GM19351 (cell line): ENCODE results near the gene ZSWIM4.

ENCODE experiments used
- ATAC-seq: cut with Tn5 transposase; IDR thresholded peaks from one replicate; pipeline ENCODE4 v1.9.1; 2021; ENCODE audit warnings: mild to moderate bottlenecking, moderate library complexity; ENCODE audit not compliant: unreplicated experiment

ZSWIM4 gene

DNA sequence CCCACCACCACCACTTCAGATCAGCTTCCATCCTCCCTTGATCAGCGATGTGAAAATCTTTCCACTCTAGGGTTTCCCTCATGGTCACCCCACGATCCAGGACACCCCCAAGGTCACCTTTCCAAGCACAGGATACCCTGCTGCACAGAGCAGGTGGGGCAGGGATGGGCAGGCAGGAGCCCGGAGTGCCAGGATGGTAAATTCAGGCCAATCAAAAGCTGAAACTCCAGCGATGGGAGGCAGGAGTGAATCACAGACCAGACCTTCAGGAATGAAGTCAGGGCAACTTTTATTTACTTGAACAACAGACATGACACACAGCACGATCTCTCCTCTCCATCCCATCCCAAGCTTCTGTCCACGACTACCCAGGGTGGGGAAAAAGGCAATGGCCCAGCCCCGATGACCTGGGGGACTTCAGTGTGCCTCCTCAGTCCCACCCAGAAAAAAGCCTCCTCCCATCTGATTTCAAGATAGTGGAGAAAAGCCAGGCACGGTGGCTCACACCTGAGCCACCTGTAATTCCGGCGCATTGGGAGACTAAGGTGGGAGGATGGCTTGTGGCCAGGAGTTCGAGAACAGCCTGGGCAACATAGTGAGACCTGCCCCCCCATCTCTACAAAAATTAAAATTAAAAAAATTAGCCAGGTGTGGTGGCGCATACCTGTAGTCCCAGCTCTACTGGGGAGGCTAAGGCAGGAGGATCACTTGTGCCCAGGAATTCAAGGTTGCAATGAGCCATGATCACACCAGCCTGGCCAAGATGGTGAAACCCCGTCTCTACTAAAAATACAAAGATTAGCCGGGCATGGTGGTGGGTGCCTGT is 39.2 kb downstream of the ZSWIM4 start:
- no peak for ATAC-seq

DNA sequence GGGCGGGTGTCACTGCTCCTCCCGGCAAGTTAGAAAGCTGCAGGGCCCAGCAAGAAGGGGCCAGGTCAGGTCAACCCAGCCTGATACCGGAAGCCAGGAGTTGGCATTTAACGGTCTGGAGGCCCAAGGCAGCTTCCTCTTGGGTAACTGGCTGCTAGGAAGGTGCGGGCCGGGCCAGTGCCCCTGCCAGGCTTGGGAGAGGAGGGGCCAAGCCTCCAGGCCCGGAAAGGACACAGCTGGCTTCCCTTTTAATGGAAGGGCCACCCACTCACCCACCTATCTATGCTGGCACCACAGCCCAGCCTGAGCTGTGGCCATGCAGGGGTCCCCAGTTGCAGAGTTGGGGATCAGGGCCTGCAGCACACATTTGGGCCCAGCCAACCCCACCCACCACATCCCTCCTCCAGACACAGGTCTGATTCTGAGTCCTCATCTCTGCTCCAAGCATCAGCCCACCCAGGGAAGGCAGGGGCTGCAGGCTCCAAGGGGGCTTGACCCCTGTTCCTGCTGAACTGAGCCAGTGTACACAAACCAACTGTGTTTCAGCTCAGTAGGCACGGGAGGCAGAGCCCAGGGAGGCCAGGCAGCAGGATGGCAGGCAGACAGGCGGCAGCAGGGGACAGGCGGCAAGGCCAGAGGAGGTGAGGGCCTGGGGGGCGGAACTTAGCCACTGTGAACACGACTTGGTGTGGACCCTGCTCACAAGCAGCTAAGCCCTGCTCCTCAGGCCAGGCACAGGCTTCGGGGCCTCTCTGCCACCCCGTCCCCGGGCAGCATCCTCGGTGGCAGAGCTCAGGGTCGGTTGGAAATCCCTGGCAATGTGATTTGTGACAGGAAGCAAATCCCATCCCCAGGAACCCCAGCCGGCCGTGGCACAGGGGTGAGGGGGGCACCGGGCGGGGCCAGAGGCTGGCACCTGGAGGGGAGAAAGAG is 40.8 kb downstream of the ZSWIM4 start:
- ATAC-seq, result no peak

DNA sequence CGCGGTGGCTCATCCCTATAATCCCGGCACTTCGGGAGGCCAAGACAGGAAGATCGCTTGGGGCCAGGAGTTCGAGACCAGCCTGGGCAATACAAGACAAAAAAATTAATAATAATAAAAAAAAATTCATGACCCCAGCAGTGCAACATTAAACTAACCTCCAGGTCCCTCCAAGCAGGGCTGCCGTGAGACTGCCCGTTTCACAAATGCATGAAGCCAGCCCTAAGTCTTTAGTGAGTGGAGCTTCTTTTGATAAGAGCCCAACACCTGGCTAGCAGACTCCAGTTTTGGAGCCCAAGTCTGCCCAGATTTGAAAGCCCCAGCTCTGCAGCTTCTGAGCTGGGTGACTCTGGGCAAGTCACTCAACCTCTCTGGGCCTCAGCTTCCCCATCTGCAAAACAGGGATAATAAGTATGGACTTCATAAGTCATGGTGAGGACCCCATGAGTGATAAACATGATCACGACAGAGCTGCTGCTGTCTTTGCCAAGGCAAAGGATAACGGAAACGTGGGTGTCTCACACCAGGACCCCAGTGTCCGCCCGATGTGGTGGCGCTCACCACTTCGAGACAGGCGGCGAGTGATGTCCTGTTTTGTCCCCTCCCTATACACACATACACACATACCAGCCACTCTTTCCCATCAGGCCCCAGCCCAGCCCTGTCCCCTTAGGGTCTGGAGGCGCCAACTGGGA is 43.3 kb downstream of the ZSWIM4 start:
- ATAC-seq, result no peak

DNA sequence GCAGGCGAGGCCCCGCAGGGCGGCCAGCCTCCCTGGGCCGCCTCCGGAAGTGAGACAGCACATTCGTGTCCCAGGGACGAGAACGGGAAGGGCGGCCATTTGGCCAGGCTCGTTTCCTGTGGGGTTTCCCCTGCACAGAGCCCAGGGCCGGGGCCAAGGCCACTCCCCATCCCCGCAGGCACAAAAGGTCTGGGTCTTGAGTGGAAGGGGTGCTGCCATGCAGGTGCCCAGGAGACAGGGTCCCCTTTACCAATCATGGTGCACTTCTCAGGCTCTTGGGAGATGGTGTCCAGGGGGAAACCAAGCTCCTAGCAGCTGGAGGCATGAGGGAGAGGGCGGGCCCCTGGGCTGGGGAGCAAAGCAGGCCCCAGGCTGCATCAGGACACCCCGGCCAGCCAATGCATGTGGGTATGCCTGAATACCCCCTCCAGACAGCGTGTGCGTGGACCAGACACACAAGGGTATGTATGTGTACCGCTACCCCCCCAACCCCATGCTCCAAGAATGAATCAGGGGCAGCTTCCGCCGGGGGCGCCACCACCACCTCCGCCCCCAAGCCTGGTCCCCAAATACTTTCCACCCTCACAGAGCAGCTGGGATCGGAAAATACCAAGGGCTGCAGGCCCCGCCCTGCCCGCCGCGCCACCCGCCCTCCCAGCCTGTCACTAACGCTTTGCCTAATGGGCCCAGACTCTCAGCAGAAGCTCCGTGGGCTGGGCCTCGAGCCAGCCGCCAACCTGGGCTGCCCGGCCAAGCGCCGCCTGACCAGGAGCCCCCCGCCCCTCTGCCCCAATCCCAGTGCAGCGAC is 44.1 kb downstream of the ZSWIM4 start:
- peak; percentile 34 for ATAC-seq

DNA sequence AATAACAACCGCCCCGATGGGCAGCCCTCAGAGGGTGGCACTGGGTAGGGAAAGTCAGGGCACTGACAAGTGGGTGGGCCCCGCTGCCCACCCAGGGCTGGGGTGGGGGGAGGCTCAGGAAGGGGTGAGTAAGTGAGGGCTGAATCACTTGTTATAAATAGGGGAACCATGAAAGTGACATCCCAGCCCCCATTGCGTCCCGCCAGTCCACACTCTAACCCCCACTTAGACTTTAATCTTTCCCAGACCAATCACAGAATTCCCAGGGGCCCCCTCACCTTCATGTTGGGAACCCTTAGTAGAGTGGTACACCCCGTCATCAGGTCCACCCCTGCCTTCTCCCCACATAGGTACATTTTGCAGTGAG is 44.7 kb downstream of the ZSWIM4 start:
- ATAC-seq, result peak; percentile 4

DNA sequence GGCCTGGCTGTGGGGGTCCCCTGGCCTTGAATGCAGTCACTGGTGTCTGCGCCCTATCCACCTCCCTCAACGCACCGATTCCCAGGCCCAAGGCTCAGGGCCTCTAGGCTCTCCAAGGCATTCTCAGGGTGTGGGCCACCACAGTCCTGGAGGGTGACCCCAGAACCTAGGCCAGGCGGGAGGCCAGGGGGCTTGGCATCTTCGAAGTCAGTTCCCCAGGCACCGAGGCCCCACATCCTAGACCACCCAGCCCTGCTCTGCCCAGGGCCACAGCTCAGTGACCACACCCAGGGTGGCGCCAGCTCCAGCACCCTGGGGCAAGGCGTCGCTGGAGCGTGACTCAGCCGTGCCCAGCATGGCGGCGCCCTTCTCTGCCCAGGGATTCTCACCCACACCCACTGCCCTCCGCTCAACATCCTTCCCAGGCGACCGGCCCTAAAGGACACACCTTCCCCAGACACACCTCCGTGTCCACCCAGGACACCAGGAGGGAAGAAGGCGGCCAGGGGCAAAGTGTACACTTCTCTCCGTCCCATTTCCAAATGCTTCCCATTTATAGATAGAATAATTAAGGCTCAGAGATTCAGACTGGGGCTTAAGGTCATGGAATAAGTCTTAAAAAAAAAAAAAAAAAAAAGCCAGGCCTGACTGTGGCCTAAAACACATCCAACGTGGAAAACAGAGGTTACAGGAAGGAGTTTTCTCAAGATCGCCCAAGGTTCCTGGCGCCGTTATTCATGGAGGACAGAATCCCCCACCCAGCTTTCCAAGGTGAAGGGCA is 45.3 kb downstream of the ZSWIM4 start:
- no peak for ATAC-seq

DNA sequence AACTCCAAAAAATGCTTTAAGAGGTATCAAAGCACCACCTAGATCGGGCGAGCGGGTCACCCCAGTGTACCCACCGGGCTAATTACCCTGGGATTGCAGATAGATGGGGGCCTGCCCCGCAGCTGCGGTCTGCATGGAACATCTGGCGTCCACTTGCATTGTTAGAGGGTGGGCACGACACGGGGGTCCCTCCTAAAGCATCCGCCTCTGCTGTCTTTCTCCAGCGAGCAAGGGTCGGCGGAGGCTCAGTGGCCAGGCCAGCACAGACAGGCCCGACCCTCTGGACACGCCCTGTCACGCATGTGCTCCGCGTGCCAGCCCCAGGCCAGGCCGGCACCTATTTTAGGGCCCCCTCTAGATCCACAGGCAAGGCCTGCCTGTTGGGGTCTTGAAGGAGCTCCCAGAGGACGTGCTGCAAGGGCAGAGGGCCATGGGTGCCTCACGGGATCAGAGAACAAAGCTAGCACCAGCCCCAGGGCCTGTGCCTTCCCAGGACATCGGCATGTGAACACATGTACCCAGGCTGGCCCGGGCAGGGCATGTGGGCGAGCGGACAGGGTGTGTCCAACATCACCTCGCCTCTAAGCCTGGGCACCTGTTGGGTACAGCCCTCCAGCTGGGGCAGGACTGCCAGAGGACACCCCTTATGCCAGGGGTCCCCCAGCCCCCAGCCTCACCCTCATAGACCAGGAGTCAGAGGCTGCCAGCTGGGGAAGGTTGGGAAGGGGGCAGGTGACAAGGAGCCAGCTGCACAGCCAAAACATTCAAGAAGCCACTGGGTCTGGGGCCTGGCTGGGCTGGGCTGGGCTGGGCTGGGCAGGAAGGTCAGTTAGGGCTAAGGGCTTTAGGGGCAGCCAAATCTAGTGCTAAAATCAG is 46.1 kb downstream of the ZSWIM4 start:
- ATAC-seq, result no peak

DNA sequence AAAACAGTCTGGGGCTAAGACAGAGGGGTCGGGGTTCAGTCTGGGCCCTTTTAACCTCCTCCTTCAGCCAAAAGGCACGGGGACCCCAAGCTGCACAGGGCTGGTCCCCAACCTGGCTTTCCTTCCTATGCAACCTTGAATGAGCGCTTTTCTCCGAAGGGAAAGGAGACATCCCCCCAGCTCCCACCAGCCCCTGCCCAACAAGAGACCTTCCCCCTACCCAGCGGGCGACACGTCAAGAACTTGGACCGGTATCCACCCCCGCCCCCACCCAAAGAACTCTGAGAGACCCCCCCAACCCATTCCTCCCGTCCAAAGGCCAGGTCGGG is 46.7 kb downstream of the ZSWIM4 start:
- no peak for ATAC-seq

DNA sequence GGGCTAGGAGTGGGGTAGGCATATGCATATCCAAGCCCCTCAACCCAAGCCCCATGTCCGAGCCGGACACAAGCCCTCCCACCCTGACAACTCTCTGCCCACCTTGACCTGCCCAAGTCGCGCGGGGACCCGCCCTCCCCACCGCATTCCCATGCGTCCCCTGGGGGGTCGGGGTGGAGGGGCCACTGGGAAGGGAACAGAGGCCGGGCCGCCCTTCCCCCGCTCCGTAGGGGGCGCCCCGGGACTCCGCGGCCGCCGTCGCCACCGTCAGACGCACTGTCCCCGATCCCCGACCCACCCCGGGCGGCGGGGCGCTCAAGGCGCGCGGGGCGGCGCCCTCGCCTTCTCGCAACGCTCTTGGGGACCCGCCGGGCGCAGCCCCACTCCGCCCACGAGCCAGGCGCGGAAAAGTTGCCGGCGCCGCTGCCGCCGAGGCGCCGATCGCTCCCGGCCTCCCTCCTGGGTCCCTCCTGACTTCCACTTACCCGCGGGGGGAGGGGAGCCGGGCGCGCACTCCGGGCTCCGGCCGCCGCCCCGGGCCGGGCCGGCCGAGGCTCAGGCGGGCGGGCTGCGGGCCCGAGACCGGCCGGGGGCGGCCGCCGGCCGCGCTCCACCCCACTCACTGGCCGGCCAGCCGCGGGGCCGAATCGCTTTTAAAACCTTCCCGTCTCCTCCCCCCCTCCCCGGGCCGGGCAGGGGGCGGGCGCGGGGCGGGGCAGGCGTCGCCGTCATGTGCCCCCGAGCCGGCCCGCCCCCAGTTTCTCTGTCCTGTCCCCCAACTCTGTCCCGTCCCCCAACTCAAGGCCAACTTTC is 47.3 kb downstream of the ZSWIM4 start:
- no peak for ATAC-seq

DNA sequence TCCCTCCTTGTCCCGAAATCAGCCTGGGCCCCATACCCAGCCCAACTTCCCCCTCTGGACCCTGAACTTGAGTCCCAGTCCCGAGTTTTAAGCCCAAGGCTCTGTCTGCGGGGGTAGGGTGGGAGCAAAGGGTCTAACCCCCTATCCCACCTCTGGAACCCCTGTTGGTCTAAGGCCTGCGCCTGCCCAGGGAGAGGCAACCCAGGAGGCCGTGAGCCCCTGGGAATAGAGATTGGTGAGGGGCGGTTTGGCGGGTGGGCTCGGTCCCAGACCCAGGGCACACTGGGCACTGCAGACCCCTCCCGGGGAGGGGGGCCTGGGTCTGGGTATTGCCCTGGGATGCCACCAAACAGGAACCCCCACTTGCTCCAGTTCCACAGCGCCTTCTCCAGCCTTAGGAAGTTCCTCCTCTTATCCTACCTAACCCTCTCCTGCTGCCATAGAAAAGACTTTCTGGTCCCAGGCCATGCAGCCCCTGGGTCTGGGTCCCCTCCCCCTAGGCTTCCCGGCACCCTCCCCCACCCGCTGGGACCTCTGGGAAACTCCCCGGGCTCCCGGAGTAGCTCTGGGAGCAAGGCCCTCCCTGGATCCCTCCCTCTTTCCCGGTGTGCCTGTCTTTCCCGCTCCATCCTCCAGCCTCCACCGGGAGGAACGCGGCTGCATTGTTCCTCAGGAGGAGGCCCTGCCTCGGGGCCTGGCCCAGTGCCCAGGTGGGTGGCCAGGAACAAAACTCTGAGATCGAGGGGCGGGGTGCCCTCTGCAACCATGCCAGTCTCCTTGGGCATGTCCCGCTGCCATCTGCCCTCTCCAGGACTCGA is 48.1 kb downstream of the ZSWIM4 start:
- no peak for ATAC-seq

DNA sequence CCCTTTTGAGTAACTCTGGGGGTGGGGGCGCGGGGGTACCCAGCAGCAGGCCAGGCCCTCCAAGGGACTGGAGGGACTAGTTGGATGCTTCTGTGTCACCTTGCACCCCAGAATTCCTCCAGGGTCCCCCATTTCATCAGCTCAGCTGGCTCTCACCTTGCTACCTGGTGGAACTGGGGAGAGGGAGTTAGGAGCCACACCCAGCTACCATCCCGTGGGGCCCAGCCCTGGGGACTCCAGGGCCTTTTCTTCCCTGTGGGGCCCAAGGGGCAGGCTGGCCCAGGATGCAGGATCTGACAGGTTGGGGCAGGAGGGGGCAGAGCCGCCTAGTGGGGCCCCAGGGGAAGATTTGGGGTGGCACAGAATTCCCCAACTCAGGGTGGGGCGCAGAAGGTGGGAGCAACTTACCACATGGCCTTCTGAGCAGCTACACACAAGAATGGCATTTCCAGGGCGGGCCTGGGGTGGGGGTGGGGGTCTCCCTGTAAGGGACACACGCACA is 48.9 kb downstream of the ZSWIM4 start:
- ATAC-seq, result no peak

DNA sequence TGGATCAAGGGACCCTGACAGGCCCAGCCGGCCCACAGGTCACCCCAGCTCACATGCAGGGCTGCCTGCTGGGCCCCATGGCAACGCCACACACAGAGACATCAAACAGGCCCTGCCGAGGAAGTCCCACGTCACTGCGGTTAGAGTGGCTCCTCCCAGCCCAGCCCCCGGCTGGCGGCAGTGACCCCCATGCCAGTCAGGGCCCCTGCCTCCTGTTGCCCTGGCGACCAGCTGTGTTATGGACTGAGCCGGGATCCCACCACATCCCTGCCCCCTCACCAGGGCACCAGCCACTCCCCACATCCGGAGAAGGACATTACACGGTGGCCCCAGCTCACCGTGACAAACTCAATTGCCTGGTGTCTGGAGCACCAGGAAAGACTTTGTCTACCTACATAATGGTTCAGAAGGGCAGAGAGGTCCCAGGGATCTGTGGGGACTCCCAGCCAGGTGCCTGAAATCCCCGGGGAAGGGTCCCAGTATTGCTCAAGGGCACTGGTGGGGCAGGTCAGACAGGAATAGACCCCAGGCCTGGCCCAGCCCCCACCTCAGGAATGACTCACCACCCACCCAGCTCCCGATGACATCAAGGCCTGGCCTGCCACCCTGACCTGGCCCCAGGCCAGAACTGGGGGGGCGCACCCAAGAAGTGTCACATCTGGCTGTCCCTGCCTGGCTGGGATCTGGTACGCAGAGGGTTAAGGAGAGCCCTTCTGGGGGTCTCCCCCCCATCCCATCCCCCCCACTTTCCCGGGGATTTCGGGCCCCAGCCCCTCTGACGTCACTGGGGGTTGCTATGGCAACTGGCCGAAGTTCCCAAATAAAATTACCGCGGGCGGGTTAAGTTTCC is 51.5 kb downstream of the ZSWIM4 start:
- ATAC-seq, result peak; percentile 61

DNA sequence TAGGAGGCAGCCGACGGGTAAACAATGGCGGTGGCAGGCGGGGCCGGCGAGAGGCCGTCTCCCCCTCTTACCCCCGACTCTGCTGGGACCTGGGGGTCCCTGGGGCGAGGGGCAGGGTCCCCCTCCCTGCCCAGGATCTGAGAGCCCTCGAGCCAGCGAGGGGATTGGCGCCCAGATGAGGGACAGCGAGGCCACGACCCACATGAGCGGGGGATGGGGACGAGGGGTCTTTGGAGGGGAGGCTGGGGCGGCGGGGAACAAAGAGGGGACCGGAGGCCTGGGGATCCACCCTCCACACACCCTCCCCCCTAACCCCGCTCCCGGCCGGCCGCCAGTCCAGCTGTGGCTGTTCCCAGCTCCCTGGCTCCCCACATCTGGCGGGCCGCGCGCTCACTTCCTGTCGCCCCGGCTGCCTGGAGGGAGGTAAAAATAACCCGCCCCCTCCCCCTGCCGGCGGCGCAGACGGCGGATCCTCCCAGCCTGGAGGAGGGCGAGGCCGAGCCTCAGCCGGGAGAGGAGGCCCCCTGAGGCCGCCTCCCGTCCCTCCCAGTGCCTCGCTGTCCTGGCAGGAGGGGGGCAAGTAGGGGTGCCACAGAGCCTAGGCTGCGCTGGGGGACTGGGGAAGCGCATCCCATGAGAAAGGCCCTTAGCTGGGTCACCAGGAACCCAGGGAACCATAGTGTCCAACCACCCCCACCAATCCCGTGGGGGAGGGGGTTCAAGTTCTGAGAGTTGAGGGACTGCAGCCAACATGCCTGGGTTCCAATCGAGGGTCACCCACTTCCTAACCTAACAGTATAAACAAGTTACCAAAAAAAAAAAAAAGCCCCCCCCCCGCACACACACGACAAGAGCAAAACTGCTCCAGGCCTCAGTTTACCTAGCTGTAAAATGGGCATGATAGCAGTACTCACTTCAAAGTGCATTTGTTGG is 52.4 kb downstream of the ZSWIM4 start:
- no peak for ATAC-seq

DNA sequence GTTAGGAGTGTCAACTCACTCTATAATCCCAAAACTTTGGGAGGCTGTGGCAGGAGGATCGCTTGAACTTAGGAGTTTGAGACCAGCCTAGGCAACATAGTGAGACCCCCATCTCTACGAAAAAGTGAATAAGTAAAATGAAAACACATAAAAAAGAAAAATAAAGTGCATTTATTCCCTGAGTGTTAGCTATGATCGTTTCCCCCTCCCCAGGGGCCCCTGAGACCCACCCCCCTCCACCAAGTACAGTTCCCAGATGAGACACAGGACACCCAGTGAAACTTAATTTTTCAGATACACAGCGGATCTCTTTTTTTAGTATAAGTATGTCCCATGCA is 53.1 kb downstream of the ZSWIM4 start:
- ATAC-seq, result no peak
